SK-N-SH (cell line): Measurements from ENCODE around the gene ROR2. TPM values are rescaled to one million over a fixed set of nuclear protein-coding genes. Genes with fewer than 3 reads are reported as not detected.

Experiments
- CTCF ChIA-PET: fragments of 300-600, 350-600 bp; formaldehyde crosslinking; extraction: SDS; loops from one replicate; lab custom pipeline; 2021; lab: Yijun Ruan, JAX
- POLR2A ChIA-PET: fragments of 350-600 bp; sonication (Branson Sonifier 250); formaldehyde crosslinking; extraction: SDS; loops from one replicate; lab custom pipeline; 2020; ENCODE audit warnings: antibody characterized with exemption, inconsistent platforms; lab: Yijun Ruan, JAX
- DNase-seq: peaks from one replicate; pipeline ENCODE4 v3.0.0; 2012
- H2AFZ ChIP-seq: fragments of 200-600 bp; sonication (generic); 2 replicates; pipeline ENCODE4 v1.8.1; 2016; ENCODE audit warnings: antibody characterized with exemption, mild to moderate bottlenecking, low read depth
- H3F3A ChIP-seq: fragments of 200-600 bp; sonication (generic); replicated peaks from 2 replicates; pipeline ENCODE3; 2016; ENCODE audit warnings: antibody characterized with exemption, mild to moderate bottlenecking; ENCODE audit not compliant: insufficient read depth
- H3K27ac ChIP-seq, 2 experiments: fragments of 200-500 bp in 1 of 2; fragments of 200-600 bp in 1 of 2; sonication (Bioruptor generic) in 1 of 2; sonication (generic), shearing (Covaris generic) in 1 of 2; 2 replicates each; pipeline versions ENCODE4 v1.5.1 to v1.6.1; 2014 to 2016; ENCODE audit warnings: low read depth in 2 of 2, inconsistent platforms in 1 of 2, low read length in 1 of 2, mild to moderate bottlenecking in 1 of 2, mixed read lengths in 1 of 2
- H3K27me3 ChIP-seq: fragments of 200-600 bp; sonication (generic), shearing (Covaris generic); 2 replicates; pipeline ENCODE4 v1.6.1; 2016; ENCODE audit warnings: mixed run types; ENCODE audit not compliant: insufficient read depth
- H3K36me3 ChIP-seq, 2 experiments: fragments of 200-500 bp in 1 of 2; fragments of 200-600 bp in 1 of 2; sonication (Bioruptor generic) in 1 of 2; sonication (generic) in 1 of 2; replicated peaks in 1 of 2; 2 replicates each; pipeline versions ENCODE3 to v1.5.1; 2014 to 2016; ENCODE audit warnings: low read length in 1 of 2, mild to moderate bottlenecking in 1 of 2; ENCODE audit not compliant: insufficient read depth in 2 of 2, control insufficient read depth in 1 of 2
- H3K4me1 ChIP-seq, 2 experiments: fragments of 200-500 bp in 1 of 2; fragments of 200-600 bp in 1 of 2; sonication (Bioruptor generic) in 1 of 2; sonication (generic), shearing (Covaris generic) in 1 of 2; 2 replicates each; pipeline versions ENCODE4 v1.5.1 to v1.6.1; 2014 to 2016; ENCODE audit warnings: low read depth in 1 of 2, low read length in 1 of 2, mixed run types in 1 of 2; ENCODE audit not compliant: insufficient read depth in 2 of 2, control insufficient read depth in 1 of 2
- H3K4me2 ChIP-seq: fragments of 200-600 bp; sonication (generic), shearing (Covaris generic); 2 replicates; pipeline ENCODE4 v1.6.1; 2017; ENCODE audit warnings: mixed run types
- H3K4me3 ChIP-seq, 2 experiments: fragments of 200-500 bp in 1 of 2; fragments of 200-600 bp in 1 of 2; sonication (Bioruptor generic) in 1 of 2; sonication (generic), shearing (Covaris generic) in 1 of 2; 2 replicates each; pipeline versions ENCODE4 v1.5.1 to v1.8.1; 2014 to 2016; ENCODE audit warnings: low read depth in 2 of 2, inconsistent platforms in 1 of 2, low read length in 1 of 2, mild to moderate bottlenecking in 1 of 2, mixed read lengths in 1 of 2, moderate library complexity in 1 of 2
- H3K79me2 ChIP-seq: fragments of 200-600 bp; sonication (generic); 2 replicates; pipeline ENCODE4 v1.8.1; 2017; ENCODE audit warnings: mild to moderate bottlenecking; ENCODE audit not compliant: insufficient read depth
- H3K9ac ChIP-seq: fragments of 200-600 bp; sonication (generic); 2 replicates; pipeline ENCODE4 v1.6.1; 2017; ENCODE audit warnings: mixed run types
- H3K9me2 ChIP-seq: fragments of 200-600 bp; sonication (generic); 2 replicates; pipeline ENCODE4 v1.6.1; 2017; ENCODE audit warnings: mixed run types
- H3K9me3 ChIP-seq: fragments of 200-600 bp; sonication (generic); 2 replicates; pipeline ENCODE4 v1.6.1; 2017; ENCODE audit warnings: mixed run types, mild to moderate bottlenecking, moderate library complexity
- H4K20me1 ChIP-seq: fragments of 200-600 bp; sonication (generic); 2 replicates; pipeline ENCODE4 v1.6.1; 2017; ENCODE audit warnings: mild to moderate bottlenecking, mixed run types; ENCODE audit not compliant: insufficient read depth
- CHD2 ChIP-seq: fragments of 150-350 bp; IDR thresholded peaks from 2 replicates; pipeline ENCODE4 v1.6.1; 2018; ENCODE audit warnings: low read length; ENCODE audit not compliant: partially characterized antibody
- ELF1 ChIP-seq: IDR thresholded peaks from 2 replicates; pipeline ENCODE4 v1.4.0; 2012
- EZH2phosphoT487 ChIP-seq: fragments of 200-600 bp; sonication (generic); IDR thresholded peaks from 2 replicates; pipeline ENCODE4 v1.6.1; 2017; ENCODE audit warnings: low read depth, mixed run types, mild to moderate bottlenecking, antibody characterized with exemption, moderate library complexity, borderline replicate concordance
- FOXJ3 ChIP-seq: sonication (generic); formaldehyde crosslinking; IDR thresholded peaks from 2 replicates; pipeline ENCODE4 v1.5.1; 2020; ENCODE audit warnings: mild to moderate bottlenecking, missing genetic modification reagents
- FOXM1 ChIP-seq: IDR thresholded peaks from 2 replicates; pipeline ENCODE4 v1.4.0; 2012; ENCODE audit warnings: low read depth, mild to moderate bottlenecking
- GABPA ChIP-seq: IDR thresholded peaks from 2 replicates; pipeline ENCODE4 v1.4.0; 2012; ENCODE audit warnings: low read depth, mild to moderate bottlenecking
- GATA2 ChIP-seq: sonication (generic); formaldehyde crosslinking; IDR thresholded peaks from 2 replicates; pipeline ENCODE4 v1.5.0; 2020; ENCODE audit warnings: mild to moderate bottlenecking, missing genetic modification reagents
- JUND ChIP-seq: IDR thresholded peaks from 2 replicates; pipeline ENCODE4 v1.4.0; 2012
- MXI1 ChIP-seq: IDR thresholded peaks from 2 replicates; pipeline ENCODE4 v1.6.1; 2012; ENCODE audit warnings: mild to moderate bottlenecking, low read depth, low read length, improper control_type of control experiment
- NRF1 ChIP-seq: IDR thresholded peaks from 2 replicates; pipeline ENCODE4 v1.6.1; 2012; ENCODE audit warnings: low read depth, mild to moderate bottlenecking, low read length
- POLR2AphosphoS5 ChIP-seq: IDR thresholded peaks from 2 replicates; pipeline ENCODE4 v1.6.1; 2012; ENCODE audit warnings: low read depth, low read length
- RAD21 ChIP-seq: IDR thresholded peaks from 2 replicates; pipeline ENCODE4 v1.6.1; 2012; ENCODE audit warnings: mild to moderate bottlenecking, low read length
- RCOR1 ChIP-seq: fragments of 150-350 bp; IDR thresholded peaks from 2 replicates; pipeline ENCODE4 v1.6.1; 2017; ENCODE audit warnings: antibody characterized with exemption, low read length
- RFX5 ChIP-seq: IDR thresholded peaks from 2 replicates; pipeline ENCODE4 v1.6.1; 2012; ENCODE audit warnings: mild to moderate bottlenecking, improper control_type of control experiment, low read length
- SIN3A ChIP-seq: IDR thresholded peaks from 2 replicates; pipeline ENCODE4 v1.6.1; 2012; ENCODE audit warnings: low read depth, mild to moderate bottlenecking, low read length, moderate library complexity, borderline replicate concordance
- TAF1 ChIP-seq: IDR thresholded peaks from 2 replicates; pipeline ENCODE4 v1.6.1; 2012; ENCODE audit warnings: low read depth, mild to moderate bottlenecking, low read length, moderate library complexity, borderline replicate concordance
- WGBS: methylation state at CpG from one replicate; pipeline ENCODE4 v1.1.6; 2017; ENCODE audit warnings: low lambda C conversion rate; 5-methylcytosine and 5-hydroxymethylcytosine counted together
- polyA plus RNA-seq, 3 experiments: library from polyadenylated mRNA; depleted of rRNA; stranded (reverse); fragments of >200 nt; gene quantifications; 2 replicates each; pipeline ENCODE4 v1.2.3, GENCODE V29; 2012
- TF ChIP-seq, protein P1 (sequence below): fragments of 200-600 bp; sonication (generic); IDR thresholded peaks from 2 replicates; pipeline ENCODE4 v1.6.1; 2017; ENCODE audit warnings: antibody characterized with exemption, mild to moderate bottlenecking, moderate library complexity
- TF ChIP-seq, protein P2 (sequence below): fragments of 150-350 bp; IDR thresholded peaks from 2 replicates; pipeline ENCODE4 v1.6.1; 2016; ENCODE audit warnings: mild to moderate bottlenecking, low read depth, low read length
- TF ChIP-seq, protein P3 (sequence below): fragments of 150-350 bp; IDR thresholded peaks from 2 replicates; pipeline ENCODE4 v1.6.1; 2017; ENCODE audit warnings: antibody characterized with exemption, low read length, low read depth, borderline replicate concordance
- TF ChIP-seq, protein P4 (sequence below): IDR thresholded peaks from 2 replicates; pipeline ENCODE4 v1.4.0; 2012; ENCODE audit warnings: low read depth
- TF ChIP-seq, protein P5 (sequence below): IDR thresholded peaks from 2 replicates; pipeline ENCODE4 v1.6.1; 2012; ENCODE audit warnings: mild to moderate bottlenecking, low read depth, low read length, moderate library complexity

The ROR2 gene
- polyA plus RNA-seq, 1 of the 3 experiments (the other 2 are of a cell fraction): 0.43 TPM

DNA sequence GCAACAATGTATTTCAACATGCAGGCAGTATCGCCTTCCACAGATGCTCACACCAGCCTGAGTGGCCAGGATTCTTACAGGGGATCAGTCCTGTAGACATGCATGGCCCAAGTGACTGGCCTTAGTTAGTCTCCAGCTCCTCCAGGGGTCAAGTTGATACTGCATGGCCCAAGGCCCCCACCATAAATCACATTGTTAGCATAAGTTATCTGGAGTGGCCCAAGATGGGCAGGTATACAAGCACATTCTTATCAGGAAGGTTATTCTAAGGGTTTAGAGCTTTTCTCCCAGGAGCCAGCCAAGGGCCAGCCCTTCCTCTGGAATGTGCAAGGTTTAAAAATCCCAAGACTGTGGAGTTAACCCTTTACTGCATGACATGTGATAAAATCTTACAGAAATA, 295.5 kb downstream of the ROR2 start:
- Histone ChIP-seq H3F3A (no peaks in the 10 kb centered on the region), H3K9ac (no peak overlapping the region), H4K20me1 (no peaks in the 10 kb centered on the region), H3K9me2 (no peaks in the 10 kb centered on the region), H3K4me3 (no peak overlapping the region), H3K36me3 (no peaks in the 10 kb centered on the region), H3K27me3 (no peaks in the 10 kb centered on the region; the same call in 1 of the 2 replicates), H3K4me2 (no peak overlapping the region), H3K27ac (no peak overlapping the region), H3K79me2 (no peaks in the 10 kb centered on the region), H2AFZ (no peak overlapping the region), H3K4me1 (no peaks in the 10 kb centered on the region)
- POLR2A ChIA-PET: no interaction called here
- WGBS: 91% methylated on average over 1 of the region's 1 CpG
- DNase-seq: no peak
- no peak for TF ChIP-seq MXI1
- TF ChIP-seq GATA2 (CRISPR knock-in tag): no peak
- TF ChIP-seq FOXM1: no peak
- TF ChIP-seq POLR2AphosphoS5: no peak
- TF ChIP-seq, all 33 proteins: peak for 0
- CTCF ChIA-PET: interaction anchor here (0.7 to 1.7 kb wide), 3 partner anchors 13 to 75 kb away, joined by 3 to 4 read pairs (median 4); no protein-coding TSS in a partner anchor
- H3K9me3 ChIP-seq: no peaks in the 10 kb centered on the region

DNA sequence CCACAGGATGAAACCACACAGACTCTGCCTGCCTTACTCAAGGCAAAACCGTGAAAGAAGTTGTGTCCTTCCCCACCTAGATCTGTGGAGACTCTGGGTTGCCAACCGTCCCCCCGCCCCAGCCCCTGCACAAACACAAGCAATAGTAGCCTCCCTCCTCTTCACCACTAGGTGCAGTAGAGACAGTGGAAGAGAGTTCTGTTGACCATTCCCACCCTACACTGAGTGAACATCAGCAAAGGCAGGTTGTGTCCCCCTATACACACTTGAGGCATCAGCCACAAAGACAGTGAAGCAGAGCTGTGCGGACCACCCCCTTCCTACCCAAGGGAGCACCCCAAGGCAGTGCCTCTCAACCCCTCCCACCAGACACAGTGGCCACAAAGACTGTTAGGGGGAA, 302.7 kb downstream of the ROR2 start:
- no peak for TF ChIP-seq EZH2phosphoT487
- TF ChIP-seq, protein P1, sequence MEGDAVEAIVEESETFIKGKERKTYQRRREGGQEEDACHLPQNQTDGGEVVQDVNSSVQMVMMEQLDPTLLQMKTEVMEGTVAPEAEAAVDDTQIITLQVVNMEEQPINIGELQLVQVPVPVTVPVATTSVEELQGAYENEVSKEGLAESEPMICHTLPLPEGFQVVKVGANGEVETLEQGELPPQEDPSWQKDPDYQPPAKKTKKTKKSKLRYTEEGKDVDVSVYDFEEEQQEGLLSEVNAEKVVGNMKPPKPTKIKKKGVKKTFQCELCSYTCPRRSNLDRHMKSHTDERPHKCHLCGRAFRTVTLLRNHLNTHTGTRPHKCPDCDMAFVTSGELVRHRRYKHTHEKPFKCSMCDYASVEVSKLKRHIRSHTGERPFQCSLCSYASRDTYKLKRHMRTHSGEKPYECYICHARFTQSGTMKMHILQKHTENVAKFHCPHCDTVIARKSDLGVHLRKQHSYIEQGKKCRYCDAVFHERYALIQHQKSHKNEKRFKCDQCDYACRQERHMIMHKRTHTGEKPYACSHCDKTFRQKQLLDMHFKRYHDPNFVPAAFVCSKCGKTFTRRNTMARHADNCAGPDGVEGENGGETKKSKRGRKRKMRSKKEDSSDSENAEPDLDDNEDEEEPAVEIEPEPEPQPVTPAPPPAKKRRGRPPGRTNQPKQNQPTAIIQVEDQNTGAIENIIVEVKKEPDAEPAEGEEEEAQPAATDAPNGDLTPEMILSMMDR: no peak
- no peak for TF ChIP-seq TAF1
- no peak for TF ChIP-seq SIN3A
- TF ChIP-seq, protein P2, sequence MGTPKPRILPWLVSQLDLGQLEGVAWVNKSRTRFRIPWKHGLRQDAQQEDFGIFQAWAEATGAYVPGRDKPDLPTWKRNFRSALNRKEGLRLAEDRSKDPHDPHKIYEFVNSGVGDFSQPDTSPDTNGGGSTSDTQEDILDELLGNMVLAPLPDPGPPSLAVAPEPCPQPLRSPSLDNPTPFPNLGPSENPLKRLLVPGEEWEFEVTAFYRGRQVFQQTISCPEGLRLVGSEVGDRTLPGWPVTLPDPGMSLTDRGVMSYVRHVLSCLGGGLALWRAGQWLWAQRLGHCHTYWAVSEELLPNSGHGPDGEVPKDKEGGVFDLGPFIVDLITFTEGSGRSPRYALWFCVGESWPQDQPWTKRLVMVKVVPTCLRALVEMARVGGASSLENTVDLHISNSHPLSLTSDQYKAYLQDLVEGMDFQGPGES: no peak
- no peak for TF ChIP-seq JUND
- TF ChIP-seq, protein P3, sequence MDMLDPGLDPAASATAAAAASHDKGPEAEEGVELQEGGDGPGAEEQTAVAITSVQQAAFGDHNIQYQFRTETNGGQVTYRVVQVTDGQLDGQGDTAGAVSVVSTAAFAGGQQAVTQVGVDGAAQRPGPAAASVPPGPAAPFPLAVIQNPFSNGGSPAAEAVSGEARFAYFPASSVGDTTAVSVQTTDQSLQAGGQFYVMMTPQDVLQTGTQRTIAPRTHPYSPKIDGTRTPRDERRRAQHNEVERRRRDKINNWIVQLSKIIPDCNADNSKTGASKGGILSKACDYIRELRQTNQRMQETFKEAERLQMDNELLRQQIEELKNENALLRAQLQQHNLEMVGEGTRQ: no peak
- no peak for TF ChIP-seq GABPA
- no peak for TF ChIP-seq MXI1
- no peak for TF ChIP-seq ELF1
- no peak for TF ChIP-seq CHD2
- no peak for TF ChIP-seq RAD21
- TF ChIP-seq, protein P4, sequence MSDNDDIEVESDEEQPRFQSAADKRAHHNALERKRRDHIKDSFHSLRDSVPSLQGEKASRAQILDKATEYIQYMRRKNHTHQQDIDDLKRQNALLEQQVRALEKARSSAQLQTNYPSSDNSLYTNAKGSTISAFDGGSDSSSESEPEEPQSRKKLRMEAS: no peak
- TF ChIP-seq, protein P5, sequence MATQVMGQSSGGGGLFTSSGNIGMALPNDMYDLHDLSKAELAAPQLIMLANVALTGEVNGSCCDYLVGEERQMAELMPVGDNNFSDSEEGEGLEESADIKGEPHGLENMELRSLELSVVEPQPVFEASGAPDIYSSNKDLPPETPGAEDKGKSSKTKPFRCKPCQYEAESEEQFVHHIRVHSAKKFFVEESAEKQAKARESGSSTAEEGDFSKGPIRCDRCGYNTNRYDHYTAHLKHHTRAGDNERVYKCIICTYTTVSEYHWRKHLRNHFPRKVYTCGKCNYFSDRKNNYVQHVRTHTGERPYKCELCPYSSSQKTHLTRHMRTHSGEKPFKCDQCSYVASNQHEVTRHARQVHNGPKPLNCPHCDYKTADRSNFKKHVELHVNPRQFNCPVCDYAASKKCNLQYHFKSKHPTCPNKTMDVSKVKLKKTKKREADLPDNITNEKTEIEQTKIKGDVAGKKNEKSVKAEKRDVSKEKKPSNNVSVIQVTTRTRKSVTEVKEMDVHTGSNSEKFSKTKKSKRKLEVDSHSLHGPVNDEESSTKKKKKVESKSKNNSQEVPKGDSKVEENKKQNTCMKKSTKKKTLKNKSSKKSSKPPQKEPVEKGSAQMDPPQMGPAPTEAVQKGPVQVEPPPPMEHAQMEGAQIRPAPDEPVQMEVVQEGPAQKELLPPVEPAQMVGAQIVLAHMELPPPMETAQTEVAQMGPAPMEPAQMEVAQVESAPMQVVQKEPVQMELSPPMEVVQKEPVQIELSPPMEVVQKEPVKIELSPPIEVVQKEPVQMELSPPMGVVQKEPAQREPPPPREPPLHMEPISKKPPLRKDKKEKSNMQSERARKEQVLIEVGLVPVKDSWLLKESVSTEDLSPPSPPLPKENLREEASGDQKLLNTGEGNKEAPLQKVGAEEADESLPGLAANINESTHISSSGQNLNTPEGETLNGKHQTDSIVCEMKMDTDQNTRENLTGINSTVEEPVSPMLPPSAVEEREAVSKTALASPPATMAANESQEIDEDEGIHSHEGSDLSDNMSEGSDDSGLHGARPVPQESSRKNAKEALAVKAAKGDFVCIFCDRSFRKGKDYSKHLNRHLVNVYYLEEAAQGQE: no peak
- TF ChIP-seq GATA2 (CRISPR knock-in tag): no peak
- TF ChIP-seq FOXJ3 (CRISPR knock-in tag): no peak
- no peak for TF ChIP-seq RCOR1
- TF ChIP-seq RFX5: no peak
- TF ChIP-seq NRF1: no peak
- no peak for TF ChIP-seq FOXM1
- TF ChIP-seq, all 33 proteins: peak for 0
- H3K9me2 ChIP-seq: no peaks in the 10 kb centered on the region
- no peak overlapping the region for H3K4me3 ChIP-seq
- no peak overlapping the region for H3K9ac ChIP-seq
- H3K9me3 ChIP-seq: no peaks in the 10 kb centered on the region
- DNase-seq: no peak
- POLR2A ChIA-PET: no interaction called here
- H3K27me3 ChIP-seq: no peaks in the 10 kb centered on the region
- H3F3A ChIP-seq: no peaks in the 10 kb centered on the region
- no peaks in the 10 kb centered on the region for H3K79me2 ChIP-seq
- no peaks in the 10 kb centered on the region for H4K20me1 ChIP-seq
- no peak overlapping the region for H3K27ac ChIP-seq
- H2AFZ ChIP-seq: no peak overlapping the region
- H3K36me3 ChIP-seq: no peaks in the 10 kb centered on the region
- no peaks in the 10 kb centered on the region for H3K4me1 ChIP-seq
- 62% methylated on average over 4 of the region's 4 CpGs for WGBS
- CTCF ChIA-PET: no interaction called here
- H3K4me2 ChIP-seq: no peak overlapping the region
